Fibroblast of mammary gland (primary cell): ENCODE results near the gene IFITM5.
"Not testable (repeated sequence)": the region's sequence is repeated elsewhere in the genome, so short reads cannot be mapped to it uniquely, and the experiment has no call there.

Source experiments
- DNase-seq: peaks from one replicate; pipeline ENCODE4 v3.0.0-alpha.2; 2010; ENCODE audit warnings: low read depth
- H3K4me3 ChIP-seq: 2 replicates; pipeline ENCODE4 v1.5.1; 2011; ENCODE audit warnings: low read depth, mild to moderate bottlenecking, low read length, moderate library complexity; ENCODE audit not compliant: control insufficient read depth
- CTCF ChIP-seq: conservative IDR thresholded peaks from 2 replicates; pipeline ENCODE4 v1.5.1; 2011; ENCODE audit warnings: low read depth, low read length, inconsistent platforms; ENCODE audit not compliant: control insufficient read depth, insufficient read depth

The IFITM5 gene

GRCh38 chr11:289712-290620 is 9.4 kb downstream of the IFITM5 start:
- peak overlapping the region; percentile 27 for H3K4me3 ChIP-seq

GRCh38 chr11:289398-289711 is 10.0 kb downstream of the IFITM5 start:
- no peak for DNase-seq
- no peak for TF ChIP-seq CTCF
- H3K4me3 ChIP-seq, result peak overlapping the region; percentile 27

More at GRCh38 chr11:289712-290620, 9.4 kb downstream of the IFITM5 start:
- DNase-seq, result no peak
- TF ChIP-seq CTCF, result no peak

DNA sequence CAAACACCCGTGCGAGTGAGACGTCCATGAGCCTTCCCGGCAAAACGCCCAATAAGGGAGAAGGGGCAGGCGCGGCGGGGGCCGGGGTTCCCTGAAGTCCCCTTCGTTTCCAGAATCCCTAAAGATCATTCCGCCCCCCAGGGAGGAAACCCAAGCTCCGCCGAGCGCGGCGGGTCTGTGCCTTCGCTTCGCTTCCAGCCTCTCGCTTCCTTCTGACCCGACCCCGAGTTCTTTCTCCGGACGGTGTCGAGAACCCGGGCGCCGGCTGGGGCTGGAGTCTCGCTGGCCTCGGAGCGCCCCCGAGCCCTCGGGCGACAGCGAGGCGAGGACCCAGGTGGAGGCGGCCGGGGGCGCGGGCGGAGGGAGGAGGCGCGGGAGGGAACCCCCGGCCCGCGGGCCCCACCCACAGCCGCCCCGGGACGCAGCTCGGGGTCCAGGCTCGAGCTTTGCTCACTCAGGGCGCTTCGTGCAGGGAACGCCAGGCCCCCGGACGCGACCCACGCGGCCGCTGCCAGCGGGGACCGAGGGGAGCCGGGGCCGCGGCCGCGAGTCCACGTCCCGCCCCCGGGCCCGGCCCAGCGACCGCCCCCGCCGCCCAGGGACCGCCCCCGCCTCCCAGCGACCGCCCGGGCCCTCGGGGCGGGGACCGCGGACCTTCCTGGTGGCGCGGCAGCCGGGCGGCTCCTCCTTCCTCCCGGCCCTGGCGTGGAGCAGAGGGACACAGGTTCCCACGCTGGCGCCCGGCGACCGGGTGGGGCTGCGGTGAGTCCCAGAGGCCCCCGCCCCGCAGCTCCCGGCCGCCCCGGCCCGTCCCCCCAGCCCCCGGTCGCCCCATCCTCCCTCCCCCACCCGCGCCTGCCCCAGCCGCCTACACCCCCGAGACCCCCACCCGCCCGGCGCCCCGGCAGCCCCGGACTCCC is 10.6 kb downstream of the IFITM5 start, which contains the start of gene PGGHG:
Gene PGGHG, plus strand, starts transcription at position 649 of the 920 bp plus-strand sequence. CDS start 691 bp downstream, outside the sequence.
- H3K4me3 ChIP-seq, result peak within 1 kb of the TSS; percentile 48
- DNase-seq, result no peak
- TF ChIP-seq CTCF, result no peak

- peak overlapping the region; percentile 48 for H3K4me3 ChIP-seq
- no peak for DNase-seq
- no peak for TF ChIP-seq CTCF
Measured at GRCh38 chr11:287821-288477, 11.4 kb downstream of the IFITM5 start.

DNA sequence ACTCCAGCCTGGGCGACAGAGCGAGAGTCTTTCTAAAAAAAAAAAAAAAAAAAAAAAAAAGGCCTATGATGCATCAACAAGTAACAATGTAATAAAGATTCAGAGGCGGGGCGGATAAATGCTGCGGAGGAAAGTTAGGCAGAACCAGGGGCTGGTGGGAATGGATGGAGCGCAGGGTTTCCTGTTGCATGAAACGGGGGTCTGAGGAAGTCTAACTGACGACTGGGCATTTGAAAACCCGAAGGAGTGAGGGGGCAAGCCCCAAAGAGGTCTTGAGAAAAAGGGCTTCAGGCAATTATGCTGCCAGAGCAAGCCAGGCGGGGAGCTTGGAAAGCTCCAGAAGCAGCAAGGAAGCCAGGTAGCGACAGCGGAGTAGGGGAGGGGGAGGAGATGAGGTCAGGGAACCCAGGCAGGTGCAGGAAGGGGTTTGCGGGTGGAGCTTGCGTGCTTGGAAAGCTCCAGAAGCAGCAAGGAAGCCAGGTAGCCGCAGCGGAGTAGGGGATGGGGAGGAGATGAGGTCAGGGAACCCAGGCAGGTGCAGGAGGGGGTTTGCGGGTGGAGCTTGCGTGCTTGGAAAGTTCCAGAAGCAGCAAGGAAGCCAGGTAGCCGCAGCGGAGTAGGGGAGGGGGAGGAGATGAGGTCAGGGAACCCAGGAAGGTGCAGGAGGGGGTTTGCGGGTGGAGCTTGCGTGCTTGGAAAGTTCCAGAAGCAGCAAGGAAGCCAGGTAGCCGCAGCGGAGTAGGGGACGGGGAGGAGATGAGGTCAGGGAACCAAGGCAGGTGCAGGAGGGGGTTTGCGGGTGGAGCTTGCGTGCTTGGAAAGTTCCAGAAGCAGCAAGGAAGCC is 12.1 kb downstream of the IFITM5 start:
- not testable (repeated sequence) for H3K4me3 ChIP-seq

DNA sequence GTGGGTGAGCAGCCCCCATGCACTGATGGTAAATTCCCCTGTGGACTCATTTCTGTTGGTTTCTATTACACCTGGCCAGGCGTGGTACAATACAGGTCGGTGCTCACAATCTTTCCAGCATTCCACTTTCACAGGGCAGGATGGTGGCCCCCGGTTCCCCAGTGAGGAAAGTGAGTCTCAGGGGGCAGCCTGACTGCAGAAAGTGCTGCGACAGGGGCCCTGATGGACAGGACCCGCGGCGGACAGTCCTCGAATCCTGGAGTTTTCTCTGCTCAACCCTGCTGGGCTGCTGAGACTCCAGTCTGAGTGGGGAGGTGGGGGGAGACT is 13.5 kb downstream of the IFITM5 start:
- DNase-seq, result no peak

More for the DNA sequence above, 12.1 kb downstream of the IFITM5 start:
- not testable (repeated sequence) for DNase-seq

More for the DNA sequence above, 13.5 kb downstream of the IFITM5 start:
- TF ChIP-seq CTCF, result no peak
- H3K4me3 ChIP-seq, result no peak overlapping the region
